GM20000 (cell line): Measurements from ENCODE around the gene TMEM200B.

ENCODE experiments used
- DNase-seq: peaks from one replicate; pipeline ENCODE4 v3.0.0; 2012; ENCODE audit warnings: low spot score
- TF ChIP-seq, protein P1 (sequence below): IDR thresholded peaks from 2 replicates; pipeline ENCODE4 v1.5.1; 2012; ENCODE audit warnings: mild to moderate bottlenecking, control low read depth; ENCODE audit errors: extremely low read depth, missing control alignments

The TMEM200B gene

DNA sequence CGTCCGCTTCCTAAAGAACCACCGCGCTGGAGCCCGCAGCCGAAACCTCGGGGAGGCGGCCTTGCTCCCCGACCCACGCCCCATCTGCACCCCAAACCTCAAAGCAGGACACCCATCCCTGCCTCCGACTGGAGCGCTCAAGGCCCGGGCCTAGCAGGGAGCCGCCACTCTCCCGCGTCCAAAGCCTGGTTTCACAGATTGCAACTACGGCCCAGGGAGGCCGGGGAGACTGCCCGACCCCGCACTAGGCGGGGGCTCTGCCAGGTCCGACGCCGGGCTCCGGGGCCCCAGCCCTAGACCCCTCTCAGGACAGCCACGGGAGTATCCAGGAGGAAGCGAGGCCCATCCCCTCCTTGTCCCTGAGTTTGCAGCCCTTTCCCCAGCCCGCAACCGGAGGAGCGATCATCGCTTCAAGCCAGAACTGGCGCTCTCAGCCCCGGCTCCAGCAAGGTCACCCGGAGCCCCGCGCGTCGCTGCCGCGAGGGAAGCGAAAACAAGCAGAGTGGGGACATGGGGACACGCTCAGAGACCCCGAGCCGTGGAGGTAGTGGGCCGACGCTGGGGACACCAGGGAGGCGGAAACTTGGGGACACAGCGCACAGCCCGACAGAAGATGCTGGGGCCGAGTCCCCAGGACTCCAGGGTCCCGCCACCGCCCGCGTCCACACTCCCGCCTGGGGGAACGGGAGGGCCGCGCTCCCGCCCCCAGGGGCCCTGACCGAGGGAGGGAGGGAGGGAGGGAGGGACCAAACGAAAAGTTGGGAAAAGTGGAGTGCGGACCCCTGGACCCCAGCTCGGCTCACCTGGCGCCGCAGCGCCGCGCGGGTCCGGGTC is 433 bp downstream of the TMEM200B start:
- DNase-seq, result peak; percentile 69

DNA sequence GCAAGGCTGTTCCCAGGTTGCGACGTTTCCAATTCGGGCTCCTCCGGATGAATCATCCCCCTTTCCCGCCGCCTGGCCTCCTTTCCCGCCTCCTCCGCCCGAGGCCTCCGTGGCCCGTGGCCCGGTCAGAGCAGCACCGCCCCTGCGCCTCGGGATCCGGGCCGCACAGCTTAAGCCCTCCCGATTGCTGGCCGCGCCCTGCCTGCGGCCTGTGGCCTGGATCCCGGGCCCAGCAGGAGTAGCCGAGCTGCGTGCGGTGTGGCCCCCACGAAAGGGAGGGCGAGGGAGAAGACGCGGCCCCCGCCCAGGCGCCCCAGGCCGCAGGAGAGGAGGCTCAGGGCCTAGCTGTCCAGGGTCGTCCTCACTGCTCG is 1.0 kb downstream of the TMEM200B start:
- DNase-seq, result peak; percentile 55

More for the DNA sequence above, 433 bp downstream of the TMEM200B start:
- TF ChIP-seq, protein P1, sequence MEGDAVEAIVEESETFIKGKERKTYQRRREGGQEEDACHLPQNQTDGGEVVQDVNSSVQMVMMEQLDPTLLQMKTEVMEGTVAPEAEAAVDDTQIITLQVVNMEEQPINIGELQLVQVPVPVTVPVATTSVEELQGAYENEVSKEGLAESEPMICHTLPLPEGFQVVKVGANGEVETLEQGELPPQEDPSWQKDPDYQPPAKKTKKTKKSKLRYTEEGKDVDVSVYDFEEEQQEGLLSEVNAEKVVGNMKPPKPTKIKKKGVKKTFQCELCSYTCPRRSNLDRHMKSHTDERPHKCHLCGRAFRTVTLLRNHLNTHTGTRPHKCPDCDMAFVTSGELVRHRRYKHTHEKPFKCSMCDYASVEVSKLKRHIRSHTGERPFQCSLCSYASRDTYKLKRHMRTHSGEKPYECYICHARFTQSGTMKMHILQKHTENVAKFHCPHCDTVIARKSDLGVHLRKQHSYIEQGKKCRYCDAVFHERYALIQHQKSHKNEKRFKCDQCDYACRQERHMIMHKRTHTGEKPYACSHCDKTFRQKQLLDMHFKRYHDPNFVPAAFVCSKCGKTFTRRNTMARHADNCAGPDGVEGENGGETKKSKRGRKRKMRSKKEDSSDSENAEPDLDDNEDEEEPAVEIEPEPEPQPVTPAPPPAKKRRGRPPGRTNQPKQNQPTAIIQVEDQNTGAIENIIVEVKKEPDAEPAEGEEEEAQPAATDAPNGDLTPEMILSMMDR, result no peak

DNA sequence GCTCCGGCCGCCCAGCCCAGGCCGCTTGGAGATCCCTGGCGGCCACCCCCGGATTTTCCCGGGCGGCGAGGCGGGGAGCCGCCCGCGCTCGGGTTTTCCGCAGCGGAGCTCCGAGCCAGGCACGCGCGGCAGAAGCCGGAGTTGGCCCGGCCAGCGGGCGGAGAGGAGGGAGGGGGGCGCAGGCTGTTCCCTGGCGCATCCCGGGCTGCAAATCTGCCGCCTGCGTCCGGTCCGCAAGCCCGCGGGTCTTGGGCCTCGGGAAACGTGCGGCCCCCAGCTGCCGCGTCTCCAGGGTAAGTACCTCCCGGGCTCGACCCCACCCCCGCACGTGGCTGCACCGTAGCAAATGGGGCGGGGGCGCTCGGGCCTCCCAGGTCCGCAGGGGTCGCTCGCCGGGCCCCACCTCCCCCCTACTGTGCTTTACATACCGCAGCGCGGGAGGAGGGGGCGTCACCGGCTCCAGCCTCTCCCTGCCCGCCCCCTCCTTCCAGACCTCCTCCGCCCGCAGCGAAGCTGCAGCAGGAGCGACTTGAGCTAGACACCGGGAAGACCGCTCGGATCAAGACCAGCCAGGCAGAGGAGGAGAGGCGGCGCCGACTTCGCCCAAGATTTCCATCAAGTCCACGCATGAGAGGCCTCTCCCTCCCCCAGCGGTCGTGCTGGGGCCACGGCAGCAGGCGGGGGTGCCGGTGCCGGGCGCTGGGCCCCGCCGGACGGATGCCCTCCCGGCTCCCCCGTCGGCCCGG is 1.6 kb downstream of the TMEM200B start:
- TF ChIP-seq, protein P1, result no peak
- DNase-seq, result peak; percentile 61

More for the DNA sequence above, 1.0 kb downstream of the TMEM200B start:
- TF ChIP-seq, protein P1, result no peak

DNA sequence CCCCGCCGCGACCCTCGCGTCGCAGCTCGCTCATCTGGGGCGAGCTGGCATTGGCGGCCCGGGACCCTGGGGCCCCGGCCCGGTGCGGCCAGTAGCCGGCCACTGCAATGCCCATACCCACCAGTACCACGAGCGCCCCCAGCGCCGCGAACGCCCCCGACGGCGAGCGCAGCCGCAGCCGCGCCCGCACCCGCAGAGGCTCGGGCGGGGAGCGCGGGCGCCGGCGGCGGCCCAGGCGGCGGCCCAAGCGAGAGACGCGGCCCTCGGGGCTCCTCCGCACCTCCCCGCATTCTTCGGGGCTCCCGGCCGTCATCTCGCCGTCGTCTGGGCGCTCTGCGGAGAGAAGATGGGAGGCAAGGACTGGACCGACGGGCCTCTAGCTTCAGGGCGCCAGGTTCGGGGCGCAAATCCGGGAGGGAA is 2.2 kb downstream of the TMEM200B start:
- TF ChIP-seq, protein P1, result no peak
- DNase-seq, result peak; percentile 55

DNA sequence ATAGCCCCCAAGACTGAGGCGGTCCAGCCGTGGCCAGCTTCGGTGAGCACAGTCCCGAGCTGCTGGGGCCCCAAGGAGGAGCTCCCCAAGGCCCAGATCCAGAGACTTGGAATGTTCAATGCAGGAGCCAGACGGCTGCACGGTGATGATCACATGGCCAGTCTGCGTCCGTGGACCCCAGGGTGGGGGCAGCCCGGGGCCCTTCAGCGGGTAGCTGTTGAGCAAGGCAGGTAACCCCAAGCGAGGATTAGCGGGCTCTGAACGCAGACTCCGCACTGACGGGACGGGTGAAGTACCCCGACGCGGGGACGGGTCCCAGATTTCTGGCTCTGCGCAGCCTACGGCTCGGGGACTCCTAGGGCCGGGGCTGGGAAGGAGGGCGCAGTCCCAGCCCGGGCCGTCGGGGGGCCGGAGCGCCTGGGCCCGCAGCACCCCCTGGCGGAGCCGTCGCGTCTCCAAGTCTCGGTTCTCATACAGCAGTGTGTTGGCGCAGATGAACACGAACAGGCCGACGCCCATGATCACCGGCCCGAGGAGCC is 2.7 kb downstream of the TMEM200B start:
- peak; percentile 88 for DNase-seq
- TF ChIP-seq, protein P1, result peak; percentile 49

DNA sequence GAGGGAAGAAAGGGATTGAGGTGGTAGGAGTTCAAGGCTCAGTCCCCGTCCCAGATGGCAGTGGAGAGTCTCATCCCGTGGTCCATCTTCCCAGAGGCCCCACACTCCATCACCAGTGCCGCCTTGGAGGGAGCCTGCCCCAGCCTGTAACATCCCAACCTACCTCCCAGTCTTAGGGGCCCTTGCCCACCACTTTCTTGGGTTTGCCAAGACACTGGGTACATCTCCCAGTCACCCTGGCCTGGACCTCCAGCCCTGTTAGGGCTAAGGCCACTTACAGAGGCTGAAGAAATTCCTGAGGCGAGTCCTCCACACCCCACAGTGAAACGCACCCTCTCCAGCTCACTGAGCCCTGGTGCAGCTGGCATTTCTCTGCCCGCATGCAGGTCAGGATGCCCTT is 3.3 kb downstream of the TMEM200B start:
- TF ChIP-seq, protein P1, result no peak
- DNase-seq, result no peak
